Stimulated activated CD4-positive, alpha-beta T cell treated with anti-CD3 and anti-CD28 coated beads, Interleukin-1b, Interleukin-23, amount 100 ng/mL, for 1 hour (primary cell): Measurements from ENCODE around the gene SMAD5.

Source experiments
- DNase-seq, 2 donors: peaks; one replicate each; pipeline ENCODE4 v3.0.0-alpha.2; 2020; ENCODE audit warnings: low read depth in 2 of 2

The SMAD5 gene

GRCh38 chr5:136115183-136115865, 17.3 kb upstream of the SMAD5 start:
- no peak for DNase-seq

GRCh38 chr5:136120529-136120928, 12.1 kb upstream of the SMAD5 start:
- no peak for DNase-seq

GRCh38 chr5:136123236-136123768, 9.3 kb upstream of the SMAD5 start:
- DNase-seq = no peak

- no peak for DNase-seq
Observed at GRCh38 chr5:136127560-136127959, 5.1 kb upstream of the SMAD5 start.

- DNase-seq = no peak
Observed at GRCh38 chr5:136128481-136128880, 4.2 kb upstream of the SMAD5 start.

GRCh38 chr5:136129445-136129844, 3.2 kb upstream of the SMAD5 start:
- DNase-seq = no peak

GRCh38 chr5:136130581-136130980, 2.1 kb upstream of the SMAD5 start:
- no peak for DNase-seq

- no peak for DNase-seq
Observed at GRCh38 chr5:136132087-136132486, 558 bp upstream of the SMAD5 start.

GRCh38 chr5:136133222-136133921, 727 bp downstream of the SMAD5 start:
- DNase-seq = no peak

GRCh38 chr5:136133922-136134379, 1.3 kb downstream of the SMAD5 start:
- DNase-seq = no peak

GRCh38 chr5:136134653-136135052, 2.0 kb downstream of the SMAD5 start:
- DNase-seq = no peak

GRCh38 chr5:136135536-136135935, 2.9 kb downstream of the SMAD5 start:
- DNase-seq = no peak

GRCh38 chr5:136137497-136138220, 5.0 kb downstream of the SMAD5 start:
- no peak for DNase-seq

- no peak for DNase-seq
Observed at GRCh38 chr5:136141561-136141960, 8.9 kb downstream of the SMAD5 start.

- no peak for DNase-seq
Observed at GRCh38 chr5:136143312-136143711, 10.7 kb downstream of the SMAD5 start.

- DNase-seq = no peak
Observed at GRCh38 chr5:136143763-136144162, 11.1 kb downstream of the SMAD5 start.

GRCh38 chr5:136145030-136145429, 12.4 kb downstream of the SMAD5 start:
- DNase-seq = no peak

- no peak for DNase-seq
Observed at GRCh38 chr5:136146201-136146600, 13.6 kb downstream of the SMAD5 start.

- no peak for DNase-seq
Observed at GRCh38 chr5:136147632-136148031, 15.0 kb downstream of the SMAD5 start.

GRCh38 chr5:136149891-136150290, 17.2 kb downstream of the SMAD5 start:
- DNase-seq = no peak

- DNase-seq = no peak
Observed at GRCh38 chr5:136153581-136154236, 21.1 kb downstream of the SMAD5 start.

GRCh38 chr5:136155078-136155477, 22.4 kb downstream of the SMAD5 start:
- no peak for DNase-seq
